Left renal pelvis (tissue), 4 donors: ENCODE data around the gene IFIT2. TPM values are rescaled to one million over a fixed set of nuclear protein-coding genes. Genes with fewer than 3 reads are reported as not detected.
"Not testable (repeated sequence)": the region's sequence is repeated elsewhere in the genome, so short reads cannot be mapped to it uniquely, and the experiment has no call there.

Experiments
- DNase-seq, 4 donors: peaks; one replicate each; pipeline ENCODE4 v3.0.0-alpha.2; 2013; ENCODE audit warnings: low read depth in 4 of 4, low spot score in 3 of 4
- polyA plus RNA-seq, 4 donors: library from polyadenylated mRNA; unstranded; fragments of 120-200 nt; gene quantifications; one replicate each; pipeline ENCODE4 v1.2.1, GENCODE V29; 2013; ENCODE audit not compliant: insufficient read length in 4 of 4

Gene IFIT2
- polyA plus RNA-seq, 4 donors: 7.5 to 14.6 (median 10.9) TPM

GRCh38 chr10:89335226-89335625 lies 33.4 kb downstream of the IFIT2 start:
- DNase-seq: no peak

- no peak for DNase-seq
Measured at GRCh38 chr10:89336241-89336640, 34.4 kb downstream of the IFIT2 start.

- DNase-seq: no peak
Measured at GRCh38 chr10:89337484-89337883, 35.6 kb downstream of the IFIT2 start.

- no peak for DNase-seq
Measured at GRCh38 chr10:89338713-89339112, 36.9 kb downstream of the IFIT2 start.

- DNase-seq: no peak
Measured at GRCh38 chr10:89339875-89340274, 38.0 kb downstream of the IFIT2 start.

- DNase-seq: no peak
Measured at GRCh38 chr10:89341649-89342048, 39.8 kb downstream of the IFIT2 start.

GRCh38 chr10:89342206-89342958 lies 40.5 kb downstream of the IFIT2 start:
- DNase-seq: no peak

- DNase-seq: no peak
Measured at GRCh38 chr10:89343089-89343767, 41.4 kb downstream of the IFIT2 start.

GRCh38 chr10:89344156-89344555 lies 42.3 kb downstream of the IFIT2 start:
- no peak for DNase-seq

GRCh38 chr10:89345367-89346000 lies 43.6 kb downstream of the IFIT2 start:
- no peak for DNase-seq

GRCh38 chr10:89346405-89347254 lies 44.8 kb downstream of the IFIT2 start:
- DNase-seq: no peak

GRCh38 chr10:89347701-89348457 lies 46.0 kb downstream of the IFIT2 start:
- DNase-seq: no peak

- DNase-seq: no peak
Measured at GRCh38 chr10:89348481-89348880, 46.6 kb downstream of the IFIT2 start.

- DNase-seq: no peak
Measured at GRCh38 chr10:89348975-89349374, 47.1 kb downstream of the IFIT2 start.

- DNase-seq: not testable (repeated sequence)
Measured at GRCh38 chr10:89350631-89351315, 48.9 kb downstream of the IFIT2 start.

GRCh38 chr10:89351412-89351779 lies 49.5 kb downstream of the IFIT2 start:
- no peak for DNase-seq

- DNase-seq: peak in 3 of 4 donors; percentile 65 to 75 (median 66)
Measured at GRCh38 chr10:89351780-89352597, 50.1 kb downstream of the IFIT2 start.

GRCh38 chr10:89352802-89353201 lies 51.0 kb downstream of the IFIT2 start:
- DNase-seq: no peak
